ENCODE results near the gene SPDYE5.

SPDYE5 gene

GRCh38 chr7:75536491-75536890 lies 44.4 kb downstream of the SPDYE5 start:
- Histone ChIP-seq H3K4me3 (ENCODE audit: low read depth in 1 of 2, low read length in 1 of 2) (no peak overlapping the region), H3K36me3 (peaks cover 73% of the 10 kb centered on the region), H3K9me3 (no peaks in the 10 kb centered on the region), H3K4me1 (ENCODE audit: control insufficient read depth in 1 of 2, insufficient read depth in 1 of 2, low read depth in 1 of 2, low read length in 1 of 2) (peaks cover 4 to 6% of the 10 kb centered on the region in 2 experiments), H3K27me3 (no peaks in the 10 kb centered on the region), H3K27ac (peak overlapping the region; percentile 10)
- no peak for TF ChIP-seq CTCF (IDR thresholded peaks at IDR 0.05)

GRCh38 chr7:75536940-75537538 lies 44.9 kb downstream of the SPDYE5 start:
- peaks cover 4 to 6% of the 10 kb centered on the region in 2 experiments for H3K4me1 ChIP-seq (ENCODE audit: control insufficient read depth in 1 of 2, insufficient read depth in 1 of 2, low read depth in 1 of 2, low read length in 1 of 2)
- H3K36me3 ChIP-seq, result peaks cover 79% of the 10 kb centered on the region
- H3K27me3 ChIP-seq, result no peaks in the 10 kb centered on the region
- H3K4me3 ChIP-seq (ENCODE audit: low read depth in 1 of 2, low read length in 1 of 2), result no peak overlapping the region
- no peak for TF ChIP-seq CTCF (IDR thresholded peaks at IDR 0.05)
- H3K27ac ChIP-seq, result peak overlapping the region; percentile 10
- no peaks in the 10 kb centered on the region for H3K9me3 ChIP-seq

GRCh38 chr7:75537731-75538130 lies 45.6 kb downstream of the SPDYE5 start:
- Histone ChIP-seq H3K36me3 (peaks cover 86% of the 10 kb centered on the region), H3K9me3 (no peaks in the 10 kb centered on the region), H3K4me1 (ENCODE audit: control insufficient read depth in 1 of 2, insufficient read depth in 1 of 2, low read depth in 1 of 2, low read length in 1 of 2) (peaks cover 4 to 6% of the 10 kb centered on the region in 2 experiments), H3K4me3 (ENCODE audit: low read depth in 1 of 2, low read length in 1 of 2) (no peak overlapping the region), H3K27me3 (no peaks in the 10 kb centered on the region), H3K27ac (no peak overlapping the region)
- no peak for TF ChIP-seq CTCF (IDR thresholded peaks at IDR 0.05)

GRCh38 chr7:75546237-75547015 lies 54.3 kb downstream of the SPDYE5 start:
- no peak overlapping the region for H3K4me3 ChIP-seq (ENCODE audit: low read depth in 1 of 2, low read length in 1 of 2)
- TF ChIP-seq CTCF (IDR thresholded peaks at IDR 0.05), result no peak
- no peak overlapping the region for H3K27ac ChIP-seq
- H3K36me3 ChIP-seq, result peaks cover 100% of the 10 kb centered on the region
- no peaks in the 10 kb centered on the region for H3K9me3 ChIP-seq
- no peaks in the 10 kb centered on the region for H3K4me1 ChIP-seq (ENCODE audit: control insufficient read depth in 1 of 2, insufficient read depth in 1 of 2, low read depth in 1 of 2, low read length in 1 of 2)
- no peaks in the 10 kb centered on the region for H3K27me3 ChIP-seq

Data from neutrophil (primary cell).